Measurements from ENCODE around the gene OR10H2.

GRCh38 chr19:15696654-15697194 lies 31.1 kb upstream of the OR10H2 start:
- TF ChIP-seq CTCF (IDR thresholded peaks at IDR 0.05; ENCODE audit: insufficient read depth, low read depth, low read length) (no peak), EZH2 (IDR thresholded peaks at IDR 0.05; ENCODE audit: insufficient read depth, low read length) (no peak)

Measured in astrocyte (in vitro differentiated cells and primary cell).